Activated T-helper 1 cell treated with anti-CD3 and anti-CD28 coated beads, Interleukin-2, amount 50 U/mL, for 16 hours (primary cell): ENCODE data around the gene SPOCK1.

Source experiments
- DNase-seq, 2 donors: peaks; one replicate each; pipeline ENCODE4 v3.0.0-alpha.2; 2020; ENCODE audit warnings: low read depth in 1 of 2, low spot score in 1 of 2

SPOCK1 gene

GRCh38 chr5:137446151-137446550, 53.0 kb downstream of the SPOCK1 start:
- no peak for DNase-seq

GRCh38 chr5:137442660-137443059, 56.5 kb downstream of the SPOCK1 start:
- DNase-seq, result no peak

- DNase-seq, result no peak
These were observed 57.6 kb downstream of the SPOCK1 start for GRCh38 chr5:137441476-137441875.

DNA sequence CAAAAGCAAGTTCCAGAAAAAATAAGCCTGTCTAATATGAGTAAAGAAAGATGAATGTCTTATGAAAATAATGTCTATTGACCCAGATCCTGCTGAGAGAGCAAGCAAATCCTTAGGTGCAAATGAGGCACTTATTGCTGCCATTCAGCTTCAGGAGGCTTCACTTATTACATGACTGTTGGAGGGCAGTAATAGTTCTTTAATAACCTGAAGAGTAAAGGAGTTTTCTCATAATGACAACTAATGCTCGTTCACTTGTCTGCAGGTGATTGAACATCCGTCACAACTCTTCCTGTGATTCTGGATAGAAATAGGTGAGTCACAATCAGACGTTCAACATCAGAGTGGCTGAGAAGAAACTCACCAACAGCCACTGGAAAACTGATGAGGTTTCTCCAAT, 58.3 kb downstream of the SPOCK1 start:
- no peak for DNase-seq

DNA sequence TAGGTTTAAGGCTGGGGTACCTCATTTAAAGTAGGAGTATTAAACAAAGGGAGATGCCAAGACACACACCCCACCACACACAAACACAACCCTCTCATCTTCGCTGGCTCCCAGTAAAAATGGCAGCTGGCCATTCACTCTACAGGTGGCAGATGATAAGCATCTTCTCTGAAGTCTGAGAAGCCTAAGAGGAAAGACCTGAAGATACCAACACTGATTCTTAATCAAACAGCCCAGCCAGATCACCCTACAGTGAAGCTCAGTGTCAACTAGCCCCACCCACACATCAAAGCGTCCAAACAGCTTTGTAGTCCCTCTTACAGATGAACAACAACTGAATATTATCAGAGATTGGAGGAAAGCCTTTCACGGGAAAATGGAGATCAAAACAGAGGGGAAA, 59.5 kb downstream of the SPOCK1 start:
- no peak for DNase-seq

DNA sequence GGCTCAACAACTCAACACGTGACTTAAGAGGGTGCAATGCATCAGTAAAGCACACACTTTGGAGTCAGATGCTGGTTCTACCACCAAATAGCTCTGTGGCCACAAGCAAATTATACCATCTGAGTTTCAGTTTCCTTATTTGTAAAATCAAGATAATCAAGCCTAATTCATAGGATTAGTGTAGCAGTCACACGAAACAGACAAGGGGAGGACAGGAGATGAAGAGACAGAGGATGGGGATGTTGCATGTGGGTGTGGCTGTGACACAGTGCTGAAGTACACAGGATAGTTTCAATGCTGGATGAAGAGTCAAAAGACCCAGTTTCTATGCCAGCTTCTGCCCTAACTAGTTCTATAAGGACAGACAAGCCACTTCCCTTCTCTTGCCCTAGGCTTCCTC, 60.2 kb downstream of the SPOCK1 start:
- no peak for DNase-seq

DNA sequence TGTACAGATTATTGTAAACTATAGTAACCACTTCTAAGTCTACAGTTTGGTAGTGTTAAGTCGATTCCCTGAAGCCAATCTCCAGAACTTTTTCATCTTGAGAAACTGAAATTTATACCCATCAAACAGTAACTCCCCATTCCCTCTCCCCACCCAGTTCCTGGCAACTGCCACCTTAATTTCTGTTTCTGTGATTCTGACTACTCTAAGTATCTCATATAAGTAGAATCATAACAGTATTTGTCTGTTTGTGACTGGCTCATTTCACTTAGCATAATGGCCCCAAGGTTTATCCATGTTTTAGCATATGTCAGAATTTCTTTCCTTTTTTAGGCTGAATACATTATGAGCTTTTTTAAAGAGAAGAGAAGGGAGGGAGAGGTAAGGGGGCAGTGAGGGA, 61.4 kb downstream of the SPOCK1 start:
- no peak for DNase-seq

DNA sequence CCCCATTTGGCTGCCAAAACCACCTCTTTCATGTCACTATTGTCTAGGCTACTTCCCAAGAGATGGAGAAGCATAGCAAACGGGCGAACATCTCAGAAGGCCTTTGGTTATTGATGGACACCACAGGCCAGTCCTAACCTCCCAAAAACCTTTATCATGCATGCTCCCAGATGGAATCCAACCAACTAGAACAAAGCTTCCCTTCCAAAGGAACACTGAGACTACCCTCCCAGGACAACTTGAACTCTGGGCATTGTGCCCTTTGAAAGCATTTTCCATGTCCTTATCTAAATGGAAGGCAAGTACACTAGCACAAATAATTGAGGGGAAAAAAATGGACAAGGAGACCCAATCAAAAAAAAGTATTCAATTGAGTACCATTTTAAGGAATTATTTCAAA, 65.6 kb downstream of the SPOCK1 start:
- no peak for DNase-seq

GRCh38 chr5:137432376-137432775, 66.8 kb downstream of the SPOCK1 start:
- DNase-seq, result no peak

DNA sequence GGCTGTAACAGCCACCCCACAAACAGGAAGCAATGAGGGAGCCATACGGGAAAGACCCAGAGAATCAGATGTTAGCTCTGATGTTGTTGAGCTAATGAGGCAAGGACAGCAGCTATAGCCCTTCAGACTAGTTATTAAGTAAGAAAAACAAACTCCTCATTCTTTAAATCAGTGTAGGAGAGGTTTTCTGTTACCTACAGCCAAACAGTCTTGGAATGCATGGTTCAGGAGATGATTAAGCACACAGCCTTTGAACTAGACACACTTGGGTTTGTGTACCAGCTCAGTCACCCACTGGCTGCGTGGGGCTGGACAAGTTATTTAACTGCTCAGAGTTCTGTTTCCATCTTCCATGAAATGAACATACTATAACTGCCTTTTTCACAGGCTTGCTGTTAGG, 68.1 kb downstream of the SPOCK1 start:
- DNase-seq, result no peak

- DNase-seq, result no peak
These were observed 83.9 kb downstream of the SPOCK1 start for GRCh38 chr5:137415231-137415681.

GRCh38 chr5:137414112-137414755, 84.9 kb downstream of the SPOCK1 start:
- DNase-seq, result no peak

DNA sequence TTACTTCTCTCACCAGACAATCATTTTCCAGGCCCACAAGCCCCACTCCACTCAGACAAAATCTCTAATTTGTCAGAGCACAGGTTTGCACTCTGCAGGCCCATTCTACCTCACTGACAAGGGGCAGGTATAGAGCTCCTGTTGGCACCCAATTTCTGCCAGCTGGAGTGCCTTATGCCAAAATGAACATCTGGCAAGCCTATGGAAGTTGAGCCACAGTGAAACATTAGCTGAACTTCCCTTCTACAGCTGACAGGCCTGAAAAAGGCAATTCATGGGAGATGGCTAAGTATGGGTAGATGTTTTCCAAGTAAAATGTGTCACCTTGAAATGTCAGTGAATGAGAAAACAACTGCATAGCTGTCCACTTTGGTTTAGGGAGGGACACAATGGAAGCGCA, 87.0 kb downstream of the SPOCK1 start:
- no peak for DNase-seq

- no peak for DNase-seq
These were observed 88.7 kb downstream of the SPOCK1 start for GRCh38 chr5:137410234-137411010.

DNA sequence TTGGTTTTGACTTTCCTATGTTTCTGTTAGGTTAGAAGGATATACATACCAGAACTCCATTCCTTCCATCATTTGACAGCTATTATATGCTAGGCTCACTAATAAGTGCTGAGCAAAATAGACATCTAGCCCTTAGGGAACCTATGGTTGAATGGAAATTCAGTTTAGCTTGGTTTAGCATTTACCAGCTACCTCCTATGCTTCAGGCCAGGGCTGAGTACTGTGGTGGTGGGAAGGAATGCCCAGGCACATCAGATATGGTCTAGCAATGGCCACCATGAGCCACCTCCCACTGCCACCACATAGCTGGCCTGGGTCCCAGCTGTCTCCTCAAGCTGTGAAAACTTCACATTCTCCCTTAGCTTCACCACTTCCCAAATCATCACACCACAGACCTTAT, 89.4 kb downstream of the SPOCK1 start:
- DNase-seq, result no peak

GRCh38 chr5:137407090-137407489, 92.0 kb downstream of the SPOCK1 start:
- DNase-seq, result no peak

GRCh38 chr5:137405393-137405792, 93.7 kb downstream of the SPOCK1 start:
- no peak for DNase-seq

DNA sequence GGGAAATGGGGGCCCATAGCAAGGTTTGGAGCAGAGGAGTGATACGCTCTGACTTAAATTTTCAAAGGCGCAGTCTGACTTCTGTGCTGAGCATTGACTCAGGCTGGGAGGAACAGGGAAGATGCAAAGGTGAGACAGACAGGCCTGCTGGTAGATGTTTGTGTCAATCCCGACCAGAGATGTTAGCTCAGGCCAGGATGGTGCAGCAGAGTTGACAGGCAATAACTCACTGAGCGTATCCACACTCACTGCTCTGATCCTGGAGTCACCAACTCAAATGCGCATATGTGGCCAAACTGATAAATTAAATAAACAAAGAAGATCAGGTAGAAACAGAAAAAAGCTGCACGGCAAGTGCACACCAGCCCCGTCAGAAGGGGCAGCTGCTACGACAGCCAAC, 95.3 kb downstream of the SPOCK1 start:
- no peak for DNase-seq

DNA sequence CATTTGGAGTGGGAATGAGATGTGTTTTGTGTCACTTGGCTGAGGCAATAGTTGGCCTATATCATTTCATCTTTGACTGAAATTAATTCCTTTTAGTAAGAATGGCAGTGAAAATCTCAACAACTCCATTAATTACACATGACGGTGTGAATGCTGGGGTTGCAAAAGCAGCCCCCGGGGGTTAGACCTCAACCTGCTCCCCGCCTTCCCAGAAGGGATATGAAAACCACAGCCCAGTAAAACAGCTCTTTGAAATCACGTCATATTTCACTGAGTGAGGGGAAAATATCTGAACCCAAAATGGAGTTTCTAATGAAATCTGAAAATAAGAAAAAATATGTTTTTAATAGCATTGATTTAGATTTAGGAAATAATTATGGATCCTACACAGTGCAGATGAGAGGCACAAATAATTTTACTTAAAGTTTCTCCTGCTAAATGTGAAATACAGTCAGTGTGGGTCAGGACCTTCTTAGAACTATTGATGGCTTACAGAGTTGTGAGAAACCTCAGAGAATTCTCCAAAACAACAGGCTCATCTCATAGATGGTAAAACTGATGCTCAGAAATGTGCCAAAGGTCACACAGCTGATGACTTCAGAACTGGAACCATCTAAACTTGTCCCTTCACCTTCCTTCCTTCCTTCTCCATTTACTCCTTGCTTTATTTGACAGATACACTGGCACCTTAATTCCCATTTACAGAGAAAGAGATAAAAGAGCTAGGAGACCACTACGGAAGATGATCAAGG, 96.5 kb downstream of the SPOCK1 start:
- no peak for DNase-seq

DNA sequence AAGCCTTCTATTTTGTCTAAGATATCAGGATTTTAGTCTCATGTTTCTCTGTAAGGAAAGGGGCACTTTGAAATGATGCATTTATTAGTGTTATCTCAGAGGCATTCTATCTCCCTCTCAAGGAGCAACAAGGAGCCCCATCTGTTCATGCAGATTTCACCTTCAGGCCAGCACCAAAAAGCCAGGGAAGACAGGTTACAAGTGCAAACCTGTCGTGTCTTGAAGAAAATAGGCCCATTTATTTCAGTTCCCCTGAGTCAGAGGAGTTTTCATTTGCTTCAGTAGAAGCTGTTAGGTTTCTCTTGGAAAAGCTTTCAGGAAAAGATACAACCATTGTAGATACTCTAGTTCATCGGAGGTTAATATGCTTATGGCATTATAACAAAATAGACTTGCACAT, 97.2 kb downstream of the SPOCK1 start:
- DNase-seq, result no peak

DNA sequence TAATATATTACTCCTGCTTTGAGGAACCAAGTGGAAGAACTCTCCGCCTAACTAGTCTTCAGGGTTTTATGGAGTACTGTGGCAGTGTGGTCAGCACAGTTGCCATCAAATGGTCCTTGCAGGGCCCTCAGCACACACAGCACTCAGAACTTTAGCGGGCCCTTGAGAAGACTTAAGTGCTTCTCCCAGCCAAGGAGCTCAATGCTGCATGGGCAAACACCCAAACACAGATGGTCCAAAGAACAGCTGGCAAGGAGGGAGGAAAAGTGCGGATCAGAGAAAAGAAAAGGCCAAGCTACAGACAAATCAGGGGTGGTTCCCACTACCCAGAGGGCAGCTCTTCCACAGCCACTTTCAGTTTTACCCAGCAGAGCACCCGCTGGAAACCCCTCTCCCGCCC, 98.6 kb downstream of the SPOCK1 start:
- no peak for DNase-seq

DNA sequence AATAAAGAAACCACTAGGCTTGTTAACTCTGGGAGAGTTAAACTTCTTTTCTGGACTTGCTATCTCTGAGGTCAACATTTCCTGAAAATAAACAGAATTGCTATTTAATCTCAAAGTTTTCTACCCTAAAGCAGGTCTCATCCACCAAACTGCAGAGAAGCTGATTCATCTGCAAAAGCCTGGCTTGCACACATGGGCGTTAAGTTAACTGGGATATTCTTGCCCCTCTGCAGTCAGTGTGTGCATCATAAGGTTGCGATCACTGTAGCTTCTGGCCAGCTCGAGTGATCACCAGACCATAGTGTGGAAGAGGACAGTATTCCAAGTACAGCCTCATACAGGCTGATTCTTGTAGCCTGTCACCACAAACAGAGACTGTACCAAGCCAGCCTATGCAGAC, 99.2 kb downstream of the SPOCK1 start:
- no peak for DNase-seq
